ENCODE measurements around the gene MOGAT1. TPM values are rescaled to one million over a fixed set of nuclear protein-coding genes. Genes with fewer than 3 reads are reported as not detected.

The MOGAT1 gene
- total and polyA plus RNA-seq, 2 of the 13 experiments (the other 11 are each of a cell fraction or from before 2014, with no cell fraction given): 0.98 to 4.3 TPM

GRCh38 chr2:222733846-222734702 is 62.6 kb downstream of the MOGAT1 start (continued):
- no peak for TF ChIP-seq ZBTB10 (CRISPR knock-in tag; IDR thresholded peaks at IDR 0.05; ENCODE audit: borderline replicate concordance)
- TF ChIP-seq CBX2 (IDR thresholded peaks at IDR 0.05; ENCODE audit: low read depth, low read length): no peak
- no peak for TF ChIP-seq CBX2 (CRISPR knock-in tag; IDR thresholded peaks at IDR 0.05; ENCODE audit: low read depth)
- peak; percentile 18 for TF ChIP-seq SKI (IDR thresholded peaks at IDR 0.05; ENCODE audit: partially characterized antibody)
- no peak for TF ChIP-seq PLRG1 (conservative IDR thresholded peaks at IDR 0.05)
- no peak for TF ChIP-seq HNRNPH1 (optimal IDR thresholded peaks at IDR 0.05; ENCODE audit: low read depth, low read length)
- peak; percentile 43; the same call in 1 of the 2 replicates for TF ChIP-seq NFYC (CRISPR knock-in tag; IDR thresholded peaks at IDR 0.05)
- TF ChIP-seq TFDP1 (CRISPR knock-in tag; IDR thresholded peaks at IDR 0.05; ENCODE audit: borderline replicate concordance): peak; percentile 86
- TF ChIP-seq RBFOX2 (IDR thresholded peaks at IDR 0.05; ENCODE audit: low read depth, low read length): peak; percentile 46
- TF ChIP-seq TIGD3 (CRISPR knock-in tag; IDR thresholded peaks at IDR 0.05; ENCODE audit: borderline replicate concordance): no peak
- 0 out of 2 replicates have a peak, but pooled peaks have one; percentile 77 for TF ChIP-seq KDM3A (CRISPR knock-in tag; IDR thresholded peaks at IDR 0.05; ENCODE audit: low read depth)
- TF ChIP-seq ZBTB21 (CRISPR knock-in tag; IDR thresholded peaks at IDR 0.05): peak; percentile 78; the same call in 1 of the 2 replicates
- peak; percentile 98 for TF ChIP-seq ZNF605 (CRISPR knock-in tag; IDR thresholded peaks at IDR 0.05)
- TF ChIP-seq ZNF770 (CRISPR knock-in tag; IDR thresholded peaks at IDR 0.05): no peak; the same call in 1 of the 2 replicates
- TF ChIP-seq ZNF234 (CRISPR knock-in tag; conservative IDR thresholded peaks at IDR 0.05): no peak
- no peak for TF ChIP-seq TEAD2 (CRISPR knock-in tag; IDR thresholded peaks at IDR 0.05)
- no peak for TF ChIP-seq ZNF878 (CRISPR knock-in tag; IDR thresholded peaks at IDR 0.05)
- no peak for TF ChIP-seq REL (CRISPR knock-in tag; conservative IDR thresholded peaks at IDR 0.05)
- no peak for TF ChIP-seq MAF1 (CRISPR knock-in tag; IDR thresholded peaks at IDR 0.05; ENCODE audit: borderline replicate concordance)
- TF ChIP-seq ZNF670 (CRISPR knock-in tag; IDR thresholded peaks at IDR 0.05; ENCODE audit: borderline replicate concordance): 0 out of 2 replicates have a peak, but pooled peaks have one; percentile 30
- peak in 1 of 2 experiments; percentile 90; a peak in 2 of 4 replicates for TF ChIP-seq KLF16 (CRISPR knock-in tag; IDR thresholded peaks at IDR 0.05)

Data from HepG2 (cell line).